Uterus (tissue), 4 donors: ENCODE results near the gene TKFC. TPM values are rescaled to one million over a fixed set of nuclear protein-coding genes. Genes with fewer than 3 reads are reported as not detected.

Source experiments
- DNase-seq, 2 donors: peaks; one replicate each; pipeline ENCODE4 v3.0.0-alpha.2; 2019 to 2020
- H3K27ac ChIP-seq, 2 donors: fragments of 200-600 bp; sonication (generic); 1 replicate in 1 of 2; 2 replicates in 1 of 2; pipeline ENCODE4 v1.5.1; 2016 to 2018
- H3K27me3 ChIP-seq, 2 donors: fragments of 200-600 bp; sonication (generic); one replicate each; pipeline ENCODE4 v1.5.1; 2018 to 2019; ENCODE audit warnings: control low read depth in 1 of 2
- H3K36me3 ChIP-seq, 2 donors: fragments of 200-600 bp; sonication (generic); one replicate each; pipeline ENCODE4 v1.5.1; 2019; ENCODE audit warnings: control low read depth in 1 of 2
- H3K4me1 ChIP-seq, 2 donors: fragments of 200-600 bp; sonication (generic); one replicate each; pipeline ENCODE4 v1.5.1; 2018 to 2019; ENCODE audit warnings: control low read depth in 1 of 2
- H3K4me3 ChIP-seq, 2 donors: fragments of 200-600 bp; sonication (generic); 1 replicate in 1 of 2; 2 replicates in 1 of 2; pipeline ENCODE4 v1.5.1; 2018 to 2019; ENCODE audit warnings: mild to moderate bottlenecking in 1 of 2
- H3K9me3 ChIP-seq, 2 donors: fragments of 200-600 bp; sonication (generic); one replicate each; pipeline ENCODE4 v1.5.1; 2019; ENCODE audit warnings: control low read depth in 1 of 2
- CTCF ChIP-seq, 4 experiments: fragments of 200-600 bp in 2 of 4; fragments of 450-650 bp in 2 of 4; sonication (generic) in 2 of 4; IDR thresholded peaks; one replicate each; pipeline ENCODE4 v1.5.1; 2016 to 2019; ENCODE audit warnings: antibody characterized with exemption in 4 of 4, mild to moderate bottlenecking in 2 of 4, moderate library complexity in 1 of 4
- POLR2A ChIP-seq, 2 donors: fragments of 450-650 bp; IDR thresholded peaks; one replicate each; pipeline ENCODE4 v1.6.1; 2016; ENCODE audit warnings: antibody characterized with exemption in 2 of 2, mild to moderate bottlenecking in 1 of 2, moderate library complexity in 1 of 2
- intact Hi-C: fragments of 100-400 bp; cut with DNase I; formaldehyde crosslinking; loops from one replicate; pipeline ENCODE4 v1.15.1; 2023; ENCODE audit warnings: low total_unique reads
- total RNA-seq, 4 donors: library from RNA; depleted of rRNA in 3 of 4; stranded (reverse); fragments of >200 nt in 3 of 4; gene quantifications; one replicate each; pipeline versions ENCODE4 v1.1.0 to v1.2.4, GENCODE V29; 2014 to 2023
- donor health status: DM: yes; HTN: yes; CAD: no.

The TKFC gene
- total RNA-seq, 4 donors from 2014 or later, result 3.6 to 28.5 (median 11.9) TPM

DNA sequence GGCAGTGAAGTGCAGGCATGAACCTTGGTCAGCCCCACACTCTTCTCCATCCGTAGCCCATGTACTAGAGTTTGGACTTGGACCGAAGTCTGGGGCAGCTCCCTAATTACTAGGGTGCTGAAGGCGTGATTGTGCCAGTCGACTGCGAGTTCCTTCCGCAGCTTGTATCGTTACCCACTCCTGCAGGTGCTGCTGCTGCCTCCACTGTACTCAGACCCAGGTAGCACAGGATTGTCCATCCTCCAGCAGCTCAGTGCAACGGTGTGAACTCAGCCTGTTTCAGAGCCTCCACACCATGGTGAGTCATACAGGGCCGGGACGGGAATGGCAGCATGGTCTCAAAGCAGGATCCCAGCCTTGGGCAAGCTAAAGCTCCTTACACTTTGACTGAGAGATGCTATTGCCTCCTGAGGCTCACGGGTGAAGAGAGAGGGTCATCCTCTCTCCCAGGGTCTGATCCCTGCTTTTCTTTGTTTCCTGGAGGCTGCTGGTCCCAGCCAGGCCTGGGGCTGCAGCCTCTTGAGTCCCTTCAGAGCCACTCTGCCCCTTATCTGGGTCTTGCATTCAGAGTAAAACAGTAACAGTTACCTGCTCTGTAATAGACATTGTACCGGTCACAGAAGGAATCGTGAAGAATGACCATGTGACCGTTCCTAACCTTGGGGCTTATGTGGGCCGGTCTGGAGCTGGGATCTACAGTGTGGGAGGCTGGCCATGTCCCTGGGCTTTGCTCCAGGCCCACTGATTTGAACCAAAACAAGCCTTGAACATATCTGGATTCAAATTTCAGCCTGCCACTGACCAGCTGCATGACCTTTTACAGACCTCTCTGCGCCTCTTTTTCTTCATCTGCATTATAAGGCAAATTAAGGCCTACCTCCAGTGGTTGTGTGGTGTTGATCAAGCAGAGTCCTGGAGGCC is 1.7 kb downstream of the TKFC start:
- TF ChIP-seq POLR2A (IDR thresholded peaks at IDR 0.05), result no peak
- no peak for TF ChIP-seq CTCF (IDR thresholded peaks at IDR 0.05)
- no peak for DNase-seq
- intact Hi-C loops, result no loop called here

GRCh38 chr11:61335355-61335710 is 2.3 kb downstream of the TKFC start:
- no peaks in the 10 kb centered on the region for H3K27me3 ChIP-seq
- no peaks in the 10 kb centered on the region for H3K9me3 ChIP-seq
- no peaks in the 10 kb centered on the region for H3K36me3 ChIP-seq
- intact Hi-C loops, result no loop called here
- peaks cover 0 to 21% of the 10 kb centered on the region in 2 donors for H3K4me1 ChIP-seq
- no peak for TF ChIP-seq CTCF (IDR thresholded peaks at IDR 0.05)
- no peak for TF ChIP-seq POLR2A (IDR thresholded peaks at IDR 0.05)
- no peak overlapping the region for H3K4me3 ChIP-seq
- peak overlapping the region; percentile 55 to 93 for H3K27ac ChIP-seq
- no peak for DNase-seq

More for the DNA sequence above, 1.7 kb downstream of the TKFC start:
- Histone ChIP-seq H3K27ac (peak overlapping the region; percentile 55 to 93), H3K4me3 (no peak overlapping the region), H3K9me3 (no peaks in the 10 kb centered on the region), H3K27me3 (no peaks in the 10 kb centered on the region), H3K36me3 (no peaks in the 10 kb centered on the region), H3K4me1 (peaks cover 0 to 21% of the 10 kb centered on the region in 2 donors)

DNA sequence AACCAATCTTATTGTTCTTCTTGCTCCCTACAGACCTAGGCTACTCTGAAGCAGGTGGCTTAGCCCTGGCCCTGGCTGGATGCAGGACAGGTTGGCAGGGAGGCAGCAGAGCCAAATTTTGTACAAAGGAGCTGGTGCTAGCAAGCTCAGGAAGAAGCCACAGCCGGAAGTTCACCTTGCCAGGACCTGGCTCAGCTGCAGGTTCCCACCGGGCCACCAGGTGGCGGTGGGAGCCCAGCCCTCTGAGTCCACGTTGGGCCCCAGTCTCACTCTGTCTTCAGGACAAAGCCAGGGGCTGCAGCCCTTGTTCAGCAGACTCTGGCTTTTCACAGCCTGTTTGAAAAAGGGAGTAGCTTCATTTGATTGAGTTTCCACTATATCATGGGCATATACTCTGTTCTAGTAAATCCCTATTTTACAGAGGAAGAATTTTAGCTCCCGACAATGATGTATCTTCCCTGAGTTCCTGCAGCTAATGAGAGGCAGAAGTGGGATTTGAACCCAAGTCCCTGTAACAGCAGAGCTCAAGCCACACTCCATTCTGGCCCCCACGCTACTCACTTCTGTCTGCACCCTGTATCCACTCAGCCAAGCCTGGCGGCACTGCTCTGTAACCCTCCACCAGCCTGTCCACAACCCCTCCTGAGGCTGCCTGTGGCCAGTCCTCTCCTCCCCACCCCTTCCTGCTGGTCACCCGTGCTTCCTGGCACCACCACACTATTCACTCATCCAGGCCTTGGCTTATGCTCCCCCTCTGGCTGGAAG is 3.3 kb downstream of the TKFC start:
- intact Hi-C loops, result loop anchor here (2.0 kb wide), 1 partner anchor 48 kb away; no protein-coding TSS in a partner anchor
- H3K27me3 ChIP-seq, result no peaks in the 10 kb centered on the region
- no peaks in the 10 kb centered on the region for H3K36me3 ChIP-seq
- DNase-seq, result peak; percentile 76 to 85
- peak; percentile 94 to 98 (median 97) for TF ChIP-seq CTCF (IDR thresholded peaks at IDR 0.05)
- no peak for TF ChIP-seq POLR2A (IDR thresholded peaks at IDR 0.05)
- H3K27ac ChIP-seq, result peak overlapping the region; percentile 55 to 93
- no peak overlapping the region for H3K4me3 ChIP-seq
- no peaks in the 10 kb centered on the region for H3K9me3 ChIP-seq
- peaks cover 0 to 18% of the 10 kb centered on the region in 2 donors for H3K4me1 ChIP-seq

DNA sequence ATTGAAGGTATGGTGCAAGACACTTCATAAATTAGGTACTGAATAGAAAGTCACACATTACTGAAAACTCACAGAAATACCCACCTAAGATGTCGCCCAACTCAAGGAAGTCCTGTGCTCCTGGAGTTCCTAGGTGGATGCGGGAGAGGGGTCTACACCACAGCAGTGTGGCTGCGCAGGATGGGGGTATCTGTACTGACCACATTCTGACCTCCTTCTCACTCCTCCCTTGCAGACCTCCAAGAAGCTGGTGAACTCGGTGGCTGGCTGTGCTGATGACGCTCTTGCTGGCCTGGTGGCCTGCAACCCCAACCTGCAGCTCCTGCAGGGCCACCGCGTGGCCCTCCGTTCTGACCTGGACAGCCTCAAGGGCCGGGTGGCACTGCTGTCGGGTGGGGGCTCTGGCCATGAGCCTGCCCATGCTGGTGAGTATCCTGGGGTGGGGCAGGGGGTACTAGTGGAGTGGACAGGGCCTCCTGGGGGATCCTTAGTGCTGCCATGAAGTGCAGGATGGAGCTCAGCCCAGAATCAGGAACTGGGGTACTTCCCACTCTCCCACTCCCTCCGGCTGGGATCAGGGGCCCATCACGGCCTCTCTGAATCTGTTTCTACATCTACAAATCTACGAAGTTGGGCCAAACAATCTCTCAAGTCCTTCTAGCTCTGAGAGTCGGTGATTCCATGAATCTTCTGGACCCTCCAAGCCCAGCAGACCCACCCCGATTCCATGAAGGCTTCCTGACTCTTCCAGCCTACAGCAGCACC is 4.9 kb downstream of the TKFC start:
- Histone ChIP-seq H3K36me3 (no peaks in the 10 kb centered on the region), H3K4me3 (no peak overlapping the region), H3K9me3 (no peaks in the 10 kb centered on the region), H3K27me3 (no peaks in the 10 kb centered on the region), H3K4me1 (peaks cover 0 to 16% of the 10 kb centered on the region in 2 donors), H3K27ac (no peak overlapping the region)
- no peak for DNase-seq
- TF ChIP-seq CTCF (IDR thresholded peaks at IDR 0.05), result no peak
- intact Hi-C loops, result loop anchor here (2.0 kb wide), 1 partner anchor 47 kb away; no protein-coding TSS in a partner anchor
